Muscle of leg (tissue), 16 donors: ENCODE measurements around the gene IFNE. TPM values are rescaled to one million over a fixed set of nuclear protein-coding genes. Genes with fewer than 3 reads are reported as not detected.

Experiments
- DNase-seq: peaks from one replicate; pipeline ENCODE4 v3.0.0; 2013
- H3K27ac ChIP-seq: one replicate; pipeline ENCODE4 v1.5.1; 2013; ENCODE audit warnings: mild to moderate bottlenecking, low read length, control low read depth
- H3K27me3 ChIP-seq: one replicate; pipeline ENCODE4 v1.6.1; 2013; ENCODE audit warnings: low read length; ENCODE audit not compliant: control insufficient read depth, insufficient read depth
- H3K36me3 ChIP-seq: one replicate; pipeline ENCODE4 v1.6.1; 2013; ENCODE audit warnings: low read length; ENCODE audit not compliant: control insufficient read depth, insufficient read depth
- H3K4me1 ChIP-seq: one replicate; pipeline ENCODE4 v1.6.1; 2013; ENCODE audit warnings: low read length; ENCODE audit not compliant: control insufficient read depth, insufficient read depth
- H3K4me3 ChIP-seq: one replicate; pipeline ENCODE4 v1.5.1; 2013; ENCODE audit warnings: low read length, control low read depth
- H3K9me3 ChIP-seq: replicated peaks from 2 replicates; pipeline ENCODE4 v1.6.1; 2013; ENCODE audit warnings: low read depth, low read length; ENCODE audit not compliant: control insufficient read depth
- WGBS: methylation state at CpG from one replicate; pipeline ENCODE4 v1.1.5; 2013; ENCODE audit warnings: missing lambda C conversion rate; ENCODE audit not compliant: insufficient coverage; 5-methylcytosine and 5-hydroxymethylcytosine counted together
- long read RNA-seq, 11 donors: transcript quantifications; one replicate each; lab custom pipeline, GENCODE V29; 2026
- polyA plus RNA-seq, 8 donors: library from polyadenylated mRNA; unstranded; fragments of 120-200 nt; gene quantifications; one replicate each; pipeline versions ENCODE4 v1.2.1 to v1.2.3, GENCODE V29; 2013; ENCODE audit warnings: inconsistent platforms in 1 of 8, low replicate concordance in 1 of 8; ENCODE audit not compliant: insufficient read length in 8 of 8, insufficient read depth in 1 of 8
- total RNA-seq: library from RNA; stranded (reverse); fragments of 120-200 nt; gene quantifications from one replicate; pipeline ENCODE4 v1.2.4, GENCODE V29; 2013

The IFNE gene
- total RNA-seq (not detected), polyA plus RNA-seq (not detected)
- long read RNA-seq, donor 1, result 0 reads
- long read RNA-seq, donor 2, result 0 reads
- long read RNA-seq, donor 3, result 0 reads
- long read RNA-seq, donor 4, result 0 reads
- long read RNA-seq, donor 5, result 0 reads
- long read RNA-seq, donor 6, result 0 reads
- long read RNA-seq, donor 7, result 0 reads
- long read RNA-seq, donor 8, result 0 reads
- long read RNA-seq, donor 9, result 0 reads
- long read RNA-seq, donor 10, result 0 reads
- long read RNA-seq, donor 11, result 0 reads

- no peaks in the 10 kb centered on the region for H3K36me3 ChIP-seq
- no peaks in the 10 kb centered on the region for H3K4me1 ChIP-seq
- no CpG with 5 or more reads among the region's 2 CpGs for WGBS
- no peak within 1 kb of the TSS for H3K4me3 ChIP-seq
- no peak within 1 kb of the TSS for H3K27ac ChIP-seq
- no peaks in the 10 kb centered on the region for H3K27me3 ChIP-seq
- H3K9me3 ChIP-seq, result no peaks in the 10 kb centered on the region
- no peak for DNase-seq
These were observed at the start of gene IFNE for GRCh38 chr9:21482213-21482612. IFNE (minus strand) TSS chr9:21482313; CDS start chr9:21481694, 619 bp downstream.

- 85% methylated on average over 8 of the region's 9 CpGs for WGBS
- no peak overlapping the region for H3K27ac ChIP-seq
- no peaks in the 10 kb centered on the region for H3K4me1 ChIP-seq
- H3K9me3 ChIP-seq, result no peaks in the 10 kb centered on the region
- no peaks in the 10 kb centered on the region for H3K36me3 ChIP-seq
- no peaks in the 10 kb centered on the region for H3K27me3 ChIP-seq
- DNase-seq, result no peak
- H3K4me3 ChIP-seq, result no peak overlapping the region
These were observed 46.2 kb upstream of the IFNE start for GRCh38 chr9:21528123-21528808.

- Histone ChIP-seq H3K27me3 (no peaks in the 10 kb centered on the region), H3K9me3 (no peaks in the 10 kb centered on the region), H3K36me3 (no peaks in the 10 kb centered on the region), H3K4me3 (no peak overlapping the region), H3K27ac (no peak overlapping the region), H3K4me1 (no peaks in the 10 kb centered on the region)
- no peak for DNase-seq
- WGBS, result 94% methylated on average over 2 of the region's 2 CpGs
These were observed 45.5 kb upstream of the IFNE start for GRCh38 chr9:21527579-21527978.

- no peak for DNase-seq
- no CpG with 5 or more reads among the region's 5 CpGs for WGBS
- Histone ChIP-seq H3K4me1 (no peaks in the 10 kb centered on the region), H3K4me3 (no peak overlapping the region), H3K27ac (no peak overlapping the region), H3K27me3 (no peaks in the 10 kb centered on the region), H3K9me3 (no peaks in the 10 kb centered on the region), H3K36me3 (no peaks in the 10 kb centered on the region)
These were observed 43.1 kb upstream of the IFNE start for GRCh38 chr9:21525174-21525573.

- WGBS, result 67% methylated on average over 1 of the region's 2 CpGs
- Histone ChIP-seq H3K36me3 (no peaks in the 10 kb centered on the region), H3K27ac (no peak overlapping the region), H3K9me3 (no peaks in the 10 kb centered on the region), H3K4me3 (no peak overlapping the region), H3K4me1 (no peaks in the 10 kb centered on the region), H3K27me3 (no peaks in the 10 kb centered on the region)
- DNase-seq, result no peak
These were observed 42.2 kb upstream of the IFNE start for GRCh38 chr9:21524099-21524830.

- no peak for DNase-seq
- Histone ChIP-seq H3K27me3 (no peaks in the 10 kb centered on the region), H3K4me3 (no peak overlapping the region), H3K27ac (no peak overlapping the region), H3K36me3 (no peaks in the 10 kb centered on the region), H3K9me3 (no peaks in the 10 kb centered on the region), H3K4me1 (no peaks in the 10 kb centered on the region)
- WGBS, result 100% methylated on average over 1 of the region's 2 CpGs
These were observed 41.2 kb upstream of the IFNE start for GRCh38 chr9:21523021-21524014.

GRCh38 chr9:21522348-21522747 is 40.2 kb upstream of the IFNE start:
- Histone ChIP-seq H3K27ac (no peak overlapping the region), H3K4me1 (no peaks in the 10 kb centered on the region), H3K9me3 (no peaks in the 10 kb centered on the region), H3K4me3 (no peak overlapping the region), H3K36me3 (no peaks in the 10 kb centered on the region), H3K27me3 (no peaks in the 10 kb centered on the region)
- no CpG with 5 or more reads among the region's 4 CpGs for WGBS
- no peak for DNase-seq

- no peak for DNase-seq
- H3K27ac ChIP-seq, result no peak overlapping the region
- no CpG with 5 or more reads among the region's 1 CpG for WGBS
- H3K4me3 ChIP-seq, result no peak overlapping the region
- H3K36me3 ChIP-seq, result no peaks in the 10 kb centered on the region
- no peaks in the 10 kb centered on the region for H3K9me3 ChIP-seq
- no peaks in the 10 kb centered on the region for H3K27me3 ChIP-seq
- no peaks in the 10 kb centered on the region for H3K4me1 ChIP-seq
These were observed 39.3 kb upstream of the IFNE start for GRCh38 chr9:21521448-21521847.

GRCh38 chr9:21520501-21521228 is 38.6 kb upstream of the IFNE start:
- Histone ChIP-seq H3K27ac (no peak overlapping the region), H3K36me3 (no peaks in the 10 kb centered on the region), H3K27me3 (no peaks in the 10 kb centered on the region), H3K4me1 (no peaks in the 10 kb centered on the region), H3K4me3 (no peak overlapping the region), H3K9me3 (no peaks in the 10 kb centered on the region)
- no peak for DNase-seq
- WGBS, result no CpG with 5 or more reads among the region's 5 CpGs
